Skeletal muscle satellite cell (primary cell): ENCODE measurements around the gene HTR1A.

Experiments
- H3K27me3 ChIP-seq: 2 replicates; pipeline ENCODE4 v1.7.0; 2013; ENCODE audit warnings: low read length; ENCODE audit not compliant: control insufficient read depth, insufficient read depth
- H3K36me3 ChIP-seq: 2 replicates; pipeline ENCODE4 v1.7.0; 2013; ENCODE audit warnings: mild to moderate bottlenecking, control low read depth, low read length; ENCODE audit not compliant: insufficient read depth
- H3K4me1 ChIP-seq: 2 replicates; pipeline ENCODE4 v1.7.0; 2013; ENCODE audit warnings: low read length; ENCODE audit not compliant: control insufficient read depth, insufficient read depth
- H3K4me2 ChIP-seq: 2 replicates; pipeline ENCODE4 v1.7.0; 2013; ENCODE audit warnings: mild to moderate bottlenecking, low read length
- H3K4me3 ChIP-seq: 2 replicates; pipeline ENCODE4 v1.7.0; 2013; ENCODE audit warnings: low read length
- H3K9ac ChIP-seq: 2 replicates; pipeline ENCODE4 v1.7.0; 2013; ENCODE audit warnings: mild to moderate bottlenecking, low read depth, low read length, moderate library complexity
- H3K9me3 ChIP-seq: replicated peaks from 2 replicates; pipeline ENCODE4 v1.7.0; 2013; ENCODE audit warnings: mild to moderate bottlenecking, control low read depth, low read length

HTR1A gene

GRCh38 chr5:63958654-63959053, 3.6 kb downstream of the HTR1A start:
- peaks cover 42% of the 10 kb centered on the region for H3K27me3 ChIP-seq
- no peak overlapping the region for H3K4me3 ChIP-seq
- H3K9me3 ChIP-seq = no peaks in the 10 kb centered on the region
- no peaks in the 10 kb centered on the region for H3K36me3 ChIP-seq
- no peak overlapping the region for H3K4me2 ChIP-seq
- no peak overlapping the region for H3K9ac ChIP-seq
- H3K4me1 ChIP-seq = no peaks in the 10 kb centered on the region

- Histone ChIP-seq H3K4me1 (no peaks in the 10 kb centered on the region), H3K4me2 (no peak overlapping the region), H3K27me3 (peaks cover 38% of the 10 kb centered on the region), H3K4me3 (no peak overlapping the region), H3K9me3 (no peaks in the 10 kb centered on the region), H3K36me3 (no peaks in the 10 kb centered on the region), H3K9ac (no peak overlapping the region)
Observed at GRCh38 chr5:63957617-63958016, 4.6 kb downstream of the HTR1A start.

GRCh38 chr5:63953217-63953616, 9.0 kb downstream of the HTR1A start:
- H3K9me3 ChIP-seq = no peaks in the 10 kb centered on the region
- H3K4me2 ChIP-seq = no peak overlapping the region
- H3K4me3 ChIP-seq = no peak overlapping the region
- no peaks in the 10 kb centered on the region for H3K27me3 ChIP-seq
- H3K36me3 ChIP-seq = no peaks in the 10 kb centered on the region
- no peak overlapping the region for H3K9ac ChIP-seq
- no peaks in the 10 kb centered on the region for H3K4me1 ChIP-seq

GRCh38 chr5:63935103-63935502, 27.1 kb downstream of the HTR1A start:
- H3K4me2 ChIP-seq = no peak overlapping the region
- no peaks in the 10 kb centered on the region for H3K27me3 ChIP-seq
- H3K4me3 ChIP-seq = no peak overlapping the region
- no peaks in the 10 kb centered on the region for H3K9me3 ChIP-seq
- no peaks in the 10 kb centered on the region for H3K4me1 ChIP-seq
- no peaks in the 10 kb centered on the region for H3K36me3 ChIP-seq
- no peak overlapping the region for H3K9ac ChIP-seq

- Histone ChIP-seq H3K4me2 (no peak overlapping the region), H3K4me1 (no peaks in the 10 kb centered on the region), H3K27me3 (no peaks in the 10 kb centered on the region), H3K9ac (no peak overlapping the region), H3K4me3 (no peak overlapping the region), H3K36me3 (no peaks in the 10 kb centered on the region), H3K9me3 (no peaks in the 10 kb centered on the region)
Observed at GRCh38 chr5:63931836-63932235, 30.4 kb downstream of the HTR1A start.

GRCh38 chr5:63928451-63928850, 33.8 kb downstream of the HTR1A start:
- no peaks in the 10 kb centered on the region for H3K4me1 ChIP-seq
- no peak overlapping the region for H3K4me2 ChIP-seq
- no peaks in the 10 kb centered on the region for H3K36me3 ChIP-seq
- no peak overlapping the region for H3K4me3 ChIP-seq
- H3K27me3 ChIP-seq = no peaks in the 10 kb centered on the region
- H3K9ac ChIP-seq = no peak overlapping the region
- H3K9me3 ChIP-seq = no peaks in the 10 kb centered on the region

- H3K4me2 ChIP-seq = no peak overlapping the region
- H3K4me1 ChIP-seq = no peaks in the 10 kb centered on the region
- H3K9me3 ChIP-seq = no peaks in the 10 kb centered on the region
- no peak overlapping the region for H3K9ac ChIP-seq
- no peaks in the 10 kb centered on the region for H3K36me3 ChIP-seq
- H3K27me3 ChIP-seq = no peaks in the 10 kb centered on the region
- no peak overlapping the region for H3K4me3 ChIP-seq
Observed at GRCh38 chr5:63923914-63924313, 38.3 kb downstream of the HTR1A start.

GRCh38 chr5:63919763-63920478, 42.3 kb downstream of the HTR1A start:
- no peaks in the 10 kb centered on the region for H3K4me1 ChIP-seq
- H3K27me3 ChIP-seq = no peaks in the 10 kb centered on the region
- no peaks in the 10 kb centered on the region for H3K36me3 ChIP-seq
- no peak overlapping the region for H3K9ac ChIP-seq
- H3K4me2 ChIP-seq = no peak overlapping the region
- H3K9me3 ChIP-seq = no peaks in the 10 kb centered on the region
- H3K4me3 ChIP-seq = no peak overlapping the region

GRCh38 chr5:63916786-63917185, 45.5 kb downstream of the HTR1A start:
- Histone ChIP-seq H3K9ac (no peak overlapping the region), H3K4me1 (no peaks in the 10 kb centered on the region), H3K9me3 (no peaks in the 10 kb centered on the region), H3K4me2 (no peak overlapping the region), H3K36me3 (no peaks in the 10 kb centered on the region), H3K4me3 (no peak overlapping the region), H3K27me3 (no peaks in the 10 kb centered on the region)

- Histone ChIP-seq H3K9me3 (no peaks in the 10 kb centered on the region), H3K4me1 (no peaks in the 10 kb centered on the region), H3K4me2 (no peak overlapping the region), H3K27me3 (no peaks in the 10 kb centered on the region), H3K36me3 (no peaks in the 10 kb centered on the region), H3K4me3 (no peak overlapping the region), H3K9ac (no peak overlapping the region)
Observed at GRCh38 chr5:63911871-63912270, 50.4 kb downstream of the HTR1A start.
